ENCODE data around the gene NCKAP1.

DNA sequence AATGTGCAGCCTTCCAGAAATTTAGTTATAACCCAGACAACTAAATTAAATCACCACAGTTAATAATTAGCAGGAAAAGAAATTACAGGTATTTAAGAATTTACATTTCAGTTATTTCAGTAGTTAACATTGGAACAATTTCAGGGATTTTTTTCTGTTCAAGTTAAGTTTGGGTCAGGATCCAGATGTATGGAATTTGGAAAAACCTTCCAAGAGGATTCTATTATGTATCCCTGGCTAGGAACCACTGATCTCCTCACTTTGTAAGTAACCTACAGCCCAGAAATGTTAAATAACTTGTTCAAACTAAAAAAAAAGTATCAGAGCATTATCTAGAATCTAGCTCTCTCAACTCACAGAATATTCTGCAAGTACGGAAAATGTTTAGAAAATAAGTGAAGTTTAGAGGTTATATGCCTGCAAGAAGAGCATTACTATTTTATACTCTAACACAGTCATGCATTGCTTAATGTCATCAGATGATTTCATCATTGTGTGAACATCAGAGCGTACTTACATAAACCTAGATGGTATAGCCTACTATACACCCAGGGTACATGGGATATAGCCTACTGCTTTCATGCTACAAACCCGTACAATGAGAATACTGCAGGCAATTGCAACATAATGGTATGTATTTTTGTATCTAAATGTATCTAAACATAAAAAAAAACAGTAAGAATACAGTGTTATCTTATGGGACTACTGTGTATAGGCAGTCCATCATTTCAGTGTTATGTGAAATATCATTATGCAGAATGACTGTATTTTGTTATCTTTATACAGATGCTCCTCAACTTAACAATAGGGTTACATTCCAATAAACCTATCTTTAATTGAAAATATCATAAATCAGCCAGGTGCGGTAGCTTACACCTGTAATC lies 6.1 kb downstream of the NCKAP1 start:
- TF ChIP-seq GATA3 (IDR thresholded peaks at IDR 0.05; ENCODE audit: low read depth, low read length) (no peak), GATA2 (IDR thresholded peaks at IDR 0.05; ENCODE audit: low read depth, low read length) (no peak)

All from SH-SY5Y (cell line).